ENCODE measurements around the gene GPD1.

The GPD1 gene

DNA sequence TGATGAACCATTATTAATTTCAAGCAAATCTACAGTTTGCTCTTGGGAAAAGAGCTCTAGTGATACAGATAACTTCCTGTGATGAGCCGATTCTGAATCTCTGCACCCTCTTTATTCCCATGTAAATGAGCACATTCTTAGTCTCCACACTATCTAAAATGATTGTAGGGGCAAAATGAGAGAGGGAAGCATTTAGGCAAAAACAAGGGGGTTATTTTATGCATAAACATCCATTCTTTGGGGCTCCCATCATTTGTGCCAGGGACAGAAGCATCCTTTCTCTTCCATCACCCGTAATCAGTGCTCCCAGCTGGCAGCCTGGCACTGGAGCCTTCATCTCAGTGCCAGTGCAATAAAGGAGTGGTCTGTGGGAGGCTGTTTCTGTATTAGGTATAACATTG is 1.7 kb upstream of the GPD1 start:
- H3K9me3 ChIP-seq (ENCODE audit: low read length): no peaks in the 10 kb centered on the region
- no peak for TF ChIP-seq EZH2 (IDR thresholded peaks at IDR 0.05; ENCODE audit: borderline replicate concordance, low read length)
- TF ChIP-seq, protein P1, sequence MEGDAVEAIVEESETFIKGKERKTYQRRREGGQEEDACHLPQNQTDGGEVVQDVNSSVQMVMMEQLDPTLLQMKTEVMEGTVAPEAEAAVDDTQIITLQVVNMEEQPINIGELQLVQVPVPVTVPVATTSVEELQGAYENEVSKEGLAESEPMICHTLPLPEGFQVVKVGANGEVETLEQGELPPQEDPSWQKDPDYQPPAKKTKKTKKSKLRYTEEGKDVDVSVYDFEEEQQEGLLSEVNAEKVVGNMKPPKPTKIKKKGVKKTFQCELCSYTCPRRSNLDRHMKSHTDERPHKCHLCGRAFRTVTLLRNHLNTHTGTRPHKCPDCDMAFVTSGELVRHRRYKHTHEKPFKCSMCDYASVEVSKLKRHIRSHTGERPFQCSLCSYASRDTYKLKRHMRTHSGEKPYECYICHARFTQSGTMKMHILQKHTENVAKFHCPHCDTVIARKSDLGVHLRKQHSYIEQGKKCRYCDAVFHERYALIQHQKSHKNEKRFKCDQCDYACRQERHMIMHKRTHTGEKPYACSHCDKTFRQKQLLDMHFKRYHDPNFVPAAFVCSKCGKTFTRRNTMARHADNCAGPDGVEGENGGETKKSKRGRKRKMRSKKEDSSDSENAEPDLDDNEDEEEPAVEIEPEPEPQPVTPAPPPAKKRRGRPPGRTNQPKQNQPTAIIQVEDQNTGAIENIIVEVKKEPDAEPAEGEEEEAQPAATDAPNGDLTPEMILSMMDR (IDR thresholded peaks at IDR 0.05; ENCODE audit: low read length): no peak
- peaks cover 44% of the 10 kb centered on the region for H3K36me3 ChIP-seq (ENCODE audit: insufficient read depth, low read length)
- peaks cover 6% of the 10 kb centered on the region for H3K4me1 ChIP-seq (ENCODE audit: insufficient read depth, low read length, severe bottlenecking)
- no peak overlapping the region for H3K9ac ChIP-seq (ENCODE audit: low read length)
- no peak overlapping the region for H2AFZ ChIP-seq (ENCODE audit: low read length)
- H3K79me2 ChIP-seq (ENCODE audit: insufficient read depth, low read length): no peaks in the 10 kb centered on the region
- H3K4me3 ChIP-seq (ENCODE audit: low read depth, low read length, poor library complexity, severe bottlenecking): no peak overlapping the region
- H4K20me1 ChIP-seq (ENCODE audit: insufficient read depth, low read length): no peaks in the 10 kb centered on the region
- no peaks in the 10 kb centered on the region for H3K27me3 ChIP-seq (ENCODE audit: insufficient read depth, low read length)
- H3K9me2 ChIP-seq (ENCODE audit: low read depth, low read length): no peaks in the 10 kb centered on the region
- no peak overlapping the region for H3K27ac ChIP-seq (ENCODE audit: low read depth, low read length, poor library complexity, severe bottlenecking)
- H3K4me2 ChIP-seq (ENCODE audit: low read length): no peak overlapping the region
- H3F3A ChIP-seq (ENCODE audit: insufficient read depth, low read length): no peaks in the 10 kb centered on the region

DNA sequence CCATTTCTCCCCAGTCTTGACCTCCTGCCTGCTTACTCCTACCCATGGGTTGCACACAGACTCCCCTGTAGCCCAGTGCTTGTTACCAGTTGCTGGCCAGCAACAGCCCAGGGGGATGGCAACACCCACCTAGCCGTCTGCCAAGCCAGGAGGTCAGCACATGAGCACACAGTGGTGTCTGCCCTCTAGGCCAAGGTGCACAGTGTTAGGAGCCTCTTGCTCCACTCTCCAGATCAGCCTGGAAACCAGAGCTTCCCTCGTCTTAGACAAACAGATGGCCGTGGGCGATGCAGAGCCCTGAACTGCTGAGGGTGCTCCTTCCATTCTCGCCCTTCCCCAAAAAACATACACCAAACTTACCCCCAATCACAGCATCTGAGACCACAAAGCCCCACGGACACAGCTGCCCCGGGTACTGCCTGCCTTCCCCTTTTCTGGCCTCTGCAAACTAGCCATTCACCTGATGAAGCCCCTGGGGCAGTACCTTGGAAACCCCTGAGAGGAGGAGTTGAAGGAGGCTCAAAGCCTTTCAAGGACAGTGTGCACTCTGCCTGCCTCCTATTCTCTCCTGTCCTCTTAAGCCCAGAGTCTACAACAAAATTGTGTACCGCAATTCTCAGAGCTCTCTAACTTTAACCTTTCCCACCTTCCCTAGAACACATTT is 1.0 kb upstream of the GPD1 start:
- H3K9ac ChIP-seq (ENCODE audit: low read length): no peak overlapping the region
- no peaks in the 10 kb centered on the region for H3K9me3 ChIP-seq (ENCODE audit: low read length)
- H3K9me2 ChIP-seq (ENCODE audit: low read depth, low read length): no peaks in the 10 kb centered on the region
- no peaks in the 10 kb centered on the region for H3F3A ChIP-seq (ENCODE audit: insufficient read depth, low read length)
- peaks cover 40% of the 10 kb centered on the region for H3K36me3 ChIP-seq (ENCODE audit: insufficient read depth, low read length)
- no peaks in the 10 kb centered on the region for H3K27me3 ChIP-seq (ENCODE audit: insufficient read depth, low read length)
- no peaks in the 10 kb centered on the region for H4K20me1 ChIP-seq (ENCODE audit: insufficient read depth, low read length)
- H3K79me2 ChIP-seq (ENCODE audit: insufficient read depth, low read length): no peaks in the 10 kb centered on the region
- no peak overlapping the region for H3K4me3 ChIP-seq (ENCODE audit: low read depth, low read length, poor library complexity, severe bottlenecking)
- TF ChIP-seq, protein P1 (IDR thresholded peaks at IDR 0.05; ENCODE audit: low read length): no peak
- TF ChIP-seq EZH2 (IDR thresholded peaks at IDR 0.05; ENCODE audit: borderline replicate concordance, low read length): no peak
- no peak overlapping the region for H2AFZ ChIP-seq (ENCODE audit: low read length)
- peaks cover 6% of the 10 kb centered on the region for H3K4me1 ChIP-seq (ENCODE audit: insufficient read depth, low read length, severe bottlenecking)
- H3K27ac ChIP-seq (ENCODE audit: low read depth, low read length, poor library complexity, severe bottlenecking): no peak overlapping the region
- no peak overlapping the region for H3K4me2 ChIP-seq (ENCODE audit: low read length)

DNA sequence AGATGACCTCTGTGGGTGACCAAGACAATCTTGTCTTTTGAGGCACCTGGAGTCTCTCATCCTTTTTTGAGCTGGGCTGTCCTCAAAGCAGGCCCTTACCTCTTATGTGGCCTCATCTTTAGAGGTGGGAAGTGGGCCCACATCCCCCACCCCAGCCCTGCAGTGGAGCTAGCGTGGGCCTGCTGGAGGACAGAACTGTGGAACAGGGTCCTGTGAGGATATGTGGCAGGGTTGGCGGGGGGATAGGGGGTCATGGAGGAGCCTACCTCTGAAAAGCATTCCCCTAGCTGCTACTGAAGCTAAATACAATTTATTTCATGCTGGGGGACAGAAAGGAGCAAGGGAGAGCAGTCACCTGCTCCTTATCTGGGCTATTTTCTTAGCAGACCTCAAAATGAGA is 457 bp upstream of the GPD1 start:
- no peak overlapping the region for H3K9ac ChIP-seq (ENCODE audit: low read length)

More for the DNA sequence above, 457 bp upstream of the GPD1 start:
- no peak overlapping the region for H3K4me3 ChIP-seq (ENCODE audit: low read depth, low read length, poor library complexity, severe bottlenecking)
- no peak overlapping the region for H2AFZ ChIP-seq (ENCODE audit: low read length)
- H3K36me3 ChIP-seq (ENCODE audit: insufficient read depth, low read length): peaks cover 34% of the 10 kb centered on the region
- no peaks in the 10 kb centered on the region for H3K9me2 ChIP-seq (ENCODE audit: low read depth, low read length)
- TF ChIP-seq, protein P1 (IDR thresholded peaks at IDR 0.05; ENCODE audit: low read length): no peak
- TF ChIP-seq EZH2 (IDR thresholded peaks at IDR 0.05; ENCODE audit: borderline replicate concordance, low read length): no peak
- no peaks in the 10 kb centered on the region for H3F3A ChIP-seq (ENCODE audit: insufficient read depth, low read length)
- no peaks in the 10 kb centered on the region for H4K20me1 ChIP-seq (ENCODE audit: insufficient read depth, low read length)
- H3K9me3 ChIP-seq (ENCODE audit: low read length): no peaks in the 10 kb centered on the region
- no peaks in the 10 kb centered on the region for H3K79me2 ChIP-seq (ENCODE audit: insufficient read depth, low read length)
- H3K27ac ChIP-seq (ENCODE audit: low read depth, low read length, poor library complexity, severe bottlenecking): no peak overlapping the region
- H3K4me1 ChIP-seq (ENCODE audit: insufficient read depth, low read length, severe bottlenecking): peaks cover 6% of the 10 kb centered on the region
- H3K27me3 ChIP-seq (ENCODE audit: insufficient read depth, low read length): no peaks in the 10 kb centered on the region
- H3K4me2 ChIP-seq (ENCODE audit: low read length): no peak overlapping the region
